Endothelial cell of umbilical vein (primary cell): ENCODE data around the gene GOLT1A. TPM values are rescaled to one million over a fixed set of nuclear protein-coding genes. Genes with fewer than 3 reads are reported as not detected.

Experiments
- BruUV-seq: library from RNA; stranded (reverse); fragments of 400-500 nt; replicated peaks from 2 replicates; lab custom pipeline; 2021; lab: Mats Ljungman, UMichigan
- CTCF ChIA-PET: fragments of 300-600, 350-600 bp; sonication (Branson Sonifier 250); formaldehyde crosslinking; loops from one replicate; lab custom pipeline; 2021; ENCODE audit warnings: antibody characterized with exemption, inconsistent platforms; lab: Charles Lee
- POLR2A ChIA-PET: fragments of 300-600, 350-600 bp; sonication (Branson Sonifier 250); formaldehyde crosslinking; loops from one replicate; lab custom pipeline; 2021; ENCODE audit warnings: antibody characterized with exemption, inconsistent platforms; lab: Charles Lee
- DNase-seq: peaks from one replicate; pipeline ENCODE4 v3.0.0-alpha.2; 2011; ENCODE audit warnings: low read depth, low spot score
- FAIRE-seq: peaks from 2 replicates; lab custom pipeline; 2011; peaks lifted over from hg19 to GRCh38; lab: Jason Lieb, UNC
- H2AFZ ChIP-seq: 2 replicates; pipeline ENCODE4 v1.6.0; 2012; ENCODE audit warnings: low read depth, low read length, control low read depth, inconsistent platforms
- H3K27ac ChIP-seq: 2 replicates; pipeline ENCODE4 v1.5.1; 2011; ENCODE audit warnings: low read depth, mild to moderate bottlenecking, control low read depth, low read length, moderate library complexity; ENCODE audit not compliant: insufficient read depth
- H3K27me3 ChIP-seq, 2 experiments: 2 replicates each; pipeline versions ENCODE4 v1.6.0 to v1.6.1; 2011; ENCODE audit warnings: low read length in 2 of 2, mixed read lengths in 1 of 2; ENCODE audit not compliant: control insufficient read depth in 2 of 2, insufficient read depth in 2 of 2
- H3K36me3 ChIP-seq, 2 experiments: 2 replicates in 1 of 2; 3 replicates in 1 of 2; pipeline ENCODE4 v1.5.1; 2011; ENCODE audit warnings: low read length in 2 of 2, mild to moderate bottlenecking in 1 of 2, moderate library complexity in 1 of 2; ENCODE audit not compliant: control insufficient read depth in 2 of 2, insufficient read depth in 2 of 2; ENCODE audit errors: extremely low read depth in 1 of 2
- H3K4me1 ChIP-seq: 3 replicates; pipeline ENCODE4 v1.5.1; 2011; ENCODE audit warnings: mild to moderate bottlenecking, low read length; ENCODE audit not compliant: control insufficient read depth, insufficient read depth; ENCODE audit errors: extremely low read depth
- H3K4me2 ChIP-seq: 2 replicates; pipeline ENCODE4 v1.6.1; 2011; ENCODE audit warnings: low read length, control low read depth, mixed read lengths; ENCODE audit not compliant: insufficient read depth
- H3K4me3 ChIP-seq, 3 experiments: fragments of 200-600 bp in 1 of 3; sonication (generic), shearing (Covaris generic) in 1 of 3; replicated peaks in 1 of 3; 2 replicates each; pipeline ENCODE4 v1.5.1; 2011 to 2016; ENCODE audit warnings: control low read depth in 3 of 3, low read length in 3 of 3, mild to moderate bottlenecking in 2 of 3, inconsistent platforms in 1 of 3, low read depth in 1 of 3, moderate library complexity in 1 of 3; ENCODE audit not compliant: insufficient read depth in 1 of 3
- H3K79me2 ChIP-seq: 2 replicates; pipeline ENCODE4 v1.6.0; 2012; ENCODE audit warnings: low read length, inconsistent platforms; ENCODE audit not compliant: control insufficient read depth, insufficient read depth
- H3K9ac ChIP-seq: replicated peaks from 2 replicates; pipeline ENCODE3; 2011; ENCODE audit warnings: low read length, control low read depth; ENCODE audit not compliant: insufficient read depth; ENCODE audit errors: extremely low read depth
- H3K9me1 ChIP-seq: replicated peaks from 3 replicates; pipeline ENCODE4 v1.6.0; 2011; ENCODE audit warnings: mild to moderate bottlenecking, low read length; ENCODE audit not compliant: control insufficient read depth, insufficient read depth; ENCODE audit errors: extremely low read depth
- H3K9me3 ChIP-seq: replicated peaks from 2 replicates; pipeline ENCODE4 v1.5.1; 2012; ENCODE audit warnings: low read length, inconsistent platforms; ENCODE audit not compliant: control insufficient read depth, insufficient read depth
- H4K20me1 ChIP-seq: replicated peaks from 2 replicates; pipeline ENCODE3; 2011; ENCODE audit warnings: mild to moderate bottlenecking, low read length; ENCODE audit not compliant: control insufficient read depth, insufficient read depth; ENCODE audit errors: extremely low read depth
- CTCF ChIP-seq, 2 donors: IDR thresholded peaks; 1 replicate in 1 of 2; 2 replicates in 1 of 2; pipeline ENCODE4 v1.5.1; 2011; ENCODE audit warnings: low read length in 2 of 2, mild to moderate bottlenecking in 2 of 2, moderate library complexity in 2 of 2, control low read depth in 1 of 2, inconsistent platforms in 1 of 2, low read depth in 1 of 2; ENCODE audit not compliant: insufficient read depth in 1 of 2; ENCODE audit errors: extremely low read depth in 1 of 2
- EZH2 ChIP-seq: IDR thresholded peaks from 2 replicates; pipeline ENCODE4 v1.6.1; 2012; ENCODE audit warnings: borderline replicate concordance, low read depth, mild to moderate bottlenecking, moderate library complexity, low read length, inconsistent platforms; ENCODE audit not compliant: severe bottlenecking
- FOS ChIP-seq: IDR thresholded peaks from 2 replicates; pipeline ENCODE4 v1.6.1; 2011; ENCODE audit warnings: mild to moderate bottlenecking, low read length, moderate library complexity, borderline replicate concordance; ENCODE audit not compliant: insufficient read depth
- GATA2 ChIP-seq: IDR thresholded peaks from 2 replicates; pipeline ENCODE4 v1.7.0; 2011; ENCODE audit warnings: low read depth, mild to moderate bottlenecking, moderate library complexity, mixed read lengths, low read length; ENCODE audit not compliant: insufficient read length, insufficient read depth
- JUN ChIP-seq: IDR thresholded peaks from 2 replicates; pipeline ENCODE4 v1.6.1; 2011; ENCODE audit warnings: borderline replicate concordance, low read depth; ENCODE audit not compliant: insufficient read length, insufficient read depth
- MAX ChIP-seq: IDR thresholded peaks from 2 replicates; pipeline ENCODE4 v1.6.1; 2011; ENCODE audit not compliant: insufficient read depth, insufficient read length
- MYC ChIP-seq: IDR thresholded peaks from one replicate; pipeline ENCODE4 v1.6.1; 2011; ENCODE audit warnings: mild to moderate bottlenecking, low read depth, low read length
- POLR2A ChIP-seq: IDR thresholded peaks from 2 replicates; pipeline ENCODE4 v1.6.1; 2012; ENCODE audit warnings: low read depth, mild to moderate bottlenecking, control low read depth, low read length
- POLR2AphosphoS5 ChIP-seq: IDR thresholded peaks from 2 replicates; pipeline ENCODE4 v1.6.1; 2012; ENCODE audit warnings: low read depth, mild to moderate bottlenecking, control low read depth, low read length, moderate library complexity; ENCODE audit not compliant: insufficient read depth
- dilution Hi-C: fragments of 300-500 bp; cut with MboI; formaldehyde crosslinking; loops from one replicate; pipeline ENCODE4 v1.15.0; 2019; ENCODE audit warnings: low sequenced_read_pairs; ENCODE audit not compliant: extremely low pct_ligation_motif_present
- intact Hi-C: fragments of 100-400 bp; cut with micrococcal nuclease; formaldehyde crosslinking; loops from one replicate; pipeline ENCODE4 v1.10.0; 2022
- polyA plus RNA-seq, 4 experiments: library from polyadenylated mRNA; depleted of rRNA in 3 of 4; stranded (reverse) in 3 of 4; unstranded in 1 of 4; fragments of >200 nt; gene quantifications; 2 replicates each; pipeline versions ENCODE4 v1.2.1 to v1.2.3, GENCODE V29; 2011 to 2012; ENCODE audit warnings: missing spikeins in 1 of 4
- total RNA-seq: library from RNA; stranded (reverse); gene quantifications from 2 replicates; pipeline ENCODE4 v1.2.3, GENCODE V29; 2021

GOLT1A gene
- total and polyA plus RNA-seq, 2 donors (not counting 3 experiments of a cell fraction or from before 2014, with no cell fraction given) = not detected

- Histone ChIP-seq H3K9me3 (no peaks in the 10 kb centered on the region), H4K20me1 (no peaks in the 10 kb centered on the region), H3K4me3 (no peak overlapping the region), H3K4me2 (peak overlapping the region; percentile 60), H3K9ac (peak overlapping the region; percentile 77), H3K4me1 (peaks cover 32% of the 10 kb centered on the region), H3K9me1 (no peaks in the 10 kb centered on the region), H3K36me3 (no peaks in the 10 kb centered on the region), H3K27me3 (no peaks in the 10 kb centered on the region), H2AFZ (peak overlapping the region; percentile 84), H3K27ac (peak overlapping the region; percentile 90), H3K79me2 (no peaks in the 10 kb centered on the region)
- dilution Hi-C loops (no loop called here), intact Hi-C loops (loop anchor here (1.0 kb wide), 3 partner anchors 8 to 18 kb away; no protein-coding TSS in a partner anchor)
- ChIA-PET CTCF (interaction anchor here (0.9 to 7.2 kb wide), 13 partner anchors 8 to 319 kb away, joined by 3 to 85 read pairs (median 5); partner anchors contain the start of gene GOLT1A), POLR2A (interaction anchor here (0.6 to 1.4 kb wide), 4 partner anchors 9 to 821 kb away, joined by 3 to 5 read pairs (median 4); no protein-coding TSS in a partner anchor)
- peak; percentile 81 for DNase-seq
- TF ChIP-seq JUN = peak; percentile 58
- TF ChIP-seq MYC = no peak
- TF ChIP-seq CTCF (IDR thresholded peaks at IDR 0.05; ENCODE audit: extremely low read depth in 1 of 2, insufficient read depth in 1 of 2, low read depth in 1 of 2, low read length in 2 of 2) = no peak
- TF ChIP-seq POLR2A = peak; percentile 52
- TF ChIP-seq MAX = no peak
- no peak for TF ChIP-seq FOS
- no peak for TF ChIP-seq EZH2
- peak; percentile 44 for TF ChIP-seq GATA2
- peak; percentile 36 for TF ChIP-seq POLR2AphosphoS5
- FAIRE-seq = peak; percentile 89
- BruUV-seq = TSS peak; percentile 89
Measured at GRCh38 chr1:204190212-204191211, 23.3 kb downstream of the GOLT1A start.
